Measurements from ENCODE around the gene MSS51.

- TF ChIP-seq ZBTB7A (IDR thresholded peaks at IDR 0.05; ENCODE audit: low read depth) (no peak), TAF1 (IDR thresholded peaks at IDR 0.05; ENCODE audit: low read depth) (no peak), CREB1 (IDR thresholded peaks at IDR 0.05; ENCODE audit: low read depth) (no peak), EP300 (IDR thresholded peaks at IDR 0.05; ENCODE audit: borderline replicate concordance) (no peak), EGR1 (IDR thresholded peaks at IDR 0.05) (no peak), CEBPB (IDR thresholded peaks at IDR 0.05) (no peak), RAD21 (IDR thresholded peaks at IDR 0.05; ENCODE audit: low read depth) (no peak), YY1 (IDR thresholded peaks at IDR 0.05; ENCODE audit: low read depth) (no peak), TCF12 (IDR thresholded peaks at IDR 0.05; ENCODE audit: low read depth) (no peak), NFIC (IDR thresholded peaks at IDR 0.05) (no peak), FOXM1 (IDR thresholded peaks at IDR 0.05; ENCODE audit: borderline replicate concordance, low read depth) (no peak)
- TF ChIP-seq, protein P1, sequence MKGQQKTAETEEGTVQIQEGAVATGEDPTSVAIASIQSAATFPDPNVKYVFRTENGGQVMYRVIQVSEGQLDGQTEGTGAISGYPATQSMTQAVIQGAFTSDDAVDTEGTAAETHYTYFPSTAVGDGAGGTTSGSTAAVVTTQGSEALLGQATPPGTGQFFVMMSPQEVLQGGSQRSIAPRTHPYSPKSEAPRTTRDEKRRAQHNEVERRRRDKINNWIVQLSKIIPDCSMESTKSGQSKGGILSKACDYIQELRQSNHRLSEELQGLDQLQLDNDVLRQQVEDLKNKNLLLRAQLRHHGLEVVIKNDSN (IDR thresholded peaks at IDR 0.05) = no peak
- TF ChIP-seq, protein P2, sequence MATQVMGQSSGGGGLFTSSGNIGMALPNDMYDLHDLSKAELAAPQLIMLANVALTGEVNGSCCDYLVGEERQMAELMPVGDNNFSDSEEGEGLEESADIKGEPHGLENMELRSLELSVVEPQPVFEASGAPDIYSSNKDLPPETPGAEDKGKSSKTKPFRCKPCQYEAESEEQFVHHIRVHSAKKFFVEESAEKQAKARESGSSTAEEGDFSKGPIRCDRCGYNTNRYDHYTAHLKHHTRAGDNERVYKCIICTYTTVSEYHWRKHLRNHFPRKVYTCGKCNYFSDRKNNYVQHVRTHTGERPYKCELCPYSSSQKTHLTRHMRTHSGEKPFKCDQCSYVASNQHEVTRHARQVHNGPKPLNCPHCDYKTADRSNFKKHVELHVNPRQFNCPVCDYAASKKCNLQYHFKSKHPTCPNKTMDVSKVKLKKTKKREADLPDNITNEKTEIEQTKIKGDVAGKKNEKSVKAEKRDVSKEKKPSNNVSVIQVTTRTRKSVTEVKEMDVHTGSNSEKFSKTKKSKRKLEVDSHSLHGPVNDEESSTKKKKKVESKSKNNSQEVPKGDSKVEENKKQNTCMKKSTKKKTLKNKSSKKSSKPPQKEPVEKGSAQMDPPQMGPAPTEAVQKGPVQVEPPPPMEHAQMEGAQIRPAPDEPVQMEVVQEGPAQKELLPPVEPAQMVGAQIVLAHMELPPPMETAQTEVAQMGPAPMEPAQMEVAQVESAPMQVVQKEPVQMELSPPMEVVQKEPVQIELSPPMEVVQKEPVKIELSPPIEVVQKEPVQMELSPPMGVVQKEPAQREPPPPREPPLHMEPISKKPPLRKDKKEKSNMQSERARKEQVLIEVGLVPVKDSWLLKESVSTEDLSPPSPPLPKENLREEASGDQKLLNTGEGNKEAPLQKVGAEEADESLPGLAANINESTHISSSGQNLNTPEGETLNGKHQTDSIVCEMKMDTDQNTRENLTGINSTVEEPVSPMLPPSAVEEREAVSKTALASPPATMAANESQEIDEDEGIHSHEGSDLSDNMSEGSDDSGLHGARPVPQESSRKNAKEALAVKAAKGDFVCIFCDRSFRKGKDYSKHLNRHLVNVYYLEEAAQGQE (IDR thresholded peaks at IDR 0.05; ENCODE audit: low read depth) = no peak
- TF ChIP-seq, protein P3, sequence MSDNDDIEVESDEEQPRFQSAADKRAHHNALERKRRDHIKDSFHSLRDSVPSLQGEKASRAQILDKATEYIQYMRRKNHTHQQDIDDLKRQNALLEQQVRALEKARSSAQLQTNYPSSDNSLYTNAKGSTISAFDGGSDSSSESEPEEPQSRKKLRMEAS (IDR thresholded peaks at IDR 0.05) = no peak
Measured at GRCh38 chr10:73404690-73405089, 28.7 kb downstream of the MSS51 start.
